Endothelial cell of umbilical vein (primary cell): ENCODE results near the gene LCOR. TPM values are rescaled to one million over a fixed set of nuclear protein-coding genes. Genes with fewer than 3 reads are reported as not detected.

Experiments used
- BruUV-seq: library from RNA; stranded (reverse); fragments of 400-500 nt; replicated peaks from 2 replicates; lab custom pipeline; 2021; lab: Mats Ljungman, UMichigan
- CTCF ChIA-PET: fragments of 300-600, 350-600 bp; sonication (Branson Sonifier 250); formaldehyde crosslinking; loops from one replicate; lab custom pipeline; 2021; ENCODE audit warnings: antibody characterized with exemption, inconsistent platforms; lab: Charles Lee
- POLR2A ChIA-PET: fragments of 300-600, 350-600 bp; sonication (Branson Sonifier 250); formaldehyde crosslinking; loops from one replicate; lab custom pipeline; 2021; ENCODE audit warnings: antibody characterized with exemption, inconsistent platforms; lab: Charles Lee
- DNase-seq: peaks from one replicate; pipeline ENCODE4 v3.0.0-alpha.2; 2011; ENCODE audit warnings: low read depth, low spot score
- FAIRE-seq: peaks from 2 replicates; lab custom pipeline; 2011; peaks lifted over from hg19 to GRCh38; lab: Jason Lieb, UNC
- H2AFZ ChIP-seq: 2 replicates; pipeline ENCODE4 v1.6.0; 2012; ENCODE audit warnings: low read depth, low read length, control low read depth, inconsistent platforms
- H3K27ac ChIP-seq: 2 replicates; pipeline ENCODE4 v1.5.1; 2011; ENCODE audit warnings: low read depth, mild to moderate bottlenecking, control low read depth, low read length, moderate library complexity; ENCODE audit not compliant: insufficient read depth
- H3K27me3 ChIP-seq, 2 experiments: 2 replicates each; pipeline versions ENCODE4 v1.6.0 to v1.6.1; 2011; ENCODE audit warnings: low read length in 2 of 2, mixed read lengths in 1 of 2; ENCODE audit not compliant: control insufficient read depth in 2 of 2, insufficient read depth in 2 of 2
- H3K36me3 ChIP-seq, 2 experiments: 2 replicates in 1 of 2; 3 replicates in 1 of 2; pipeline ENCODE4 v1.5.1; 2011; ENCODE audit warnings: low read length in 2 of 2, mild to moderate bottlenecking in 1 of 2, moderate library complexity in 1 of 2; ENCODE audit not compliant: control insufficient read depth in 2 of 2, insufficient read depth in 2 of 2; ENCODE audit errors: extremely low read depth in 1 of 2
- H3K4me1 ChIP-seq: 3 replicates; pipeline ENCODE4 v1.5.1; 2011; ENCODE audit warnings: mild to moderate bottlenecking, low read length; ENCODE audit not compliant: control insufficient read depth, insufficient read depth; ENCODE audit errors: extremely low read depth
- H3K4me2 ChIP-seq: 2 replicates; pipeline ENCODE4 v1.6.1; 2011; ENCODE audit warnings: low read length, control low read depth, mixed read lengths; ENCODE audit not compliant: insufficient read depth
- H3K4me3 ChIP-seq, 3 experiments: fragments of 200-600 bp in 1 of 3; sonication (generic), shearing (Covaris generic) in 1 of 3; replicated peaks in 1 of 3; 2 replicates each; pipeline ENCODE4 v1.5.1; 2011 to 2016; ENCODE audit warnings: control low read depth in 3 of 3, low read length in 3 of 3, mild to moderate bottlenecking in 2 of 3, inconsistent platforms in 1 of 3, low read depth in 1 of 3, moderate library complexity in 1 of 3; ENCODE audit not compliant: insufficient read depth in 1 of 3
- H3K79me2 ChIP-seq: 2 replicates; pipeline ENCODE4 v1.6.0; 2012; ENCODE audit warnings: low read length, inconsistent platforms; ENCODE audit not compliant: control insufficient read depth, insufficient read depth
- H3K9ac ChIP-seq: replicated peaks from 2 replicates; pipeline ENCODE3; 2011; ENCODE audit warnings: low read length, control low read depth; ENCODE audit not compliant: insufficient read depth; ENCODE audit errors: extremely low read depth
- H3K9me1 ChIP-seq: replicated peaks from 3 replicates; pipeline ENCODE4 v1.6.0; 2011; ENCODE audit warnings: mild to moderate bottlenecking, low read length; ENCODE audit not compliant: control insufficient read depth, insufficient read depth; ENCODE audit errors: extremely low read depth
- H3K9me3 ChIP-seq: replicated peaks from 2 replicates; pipeline ENCODE4 v1.5.1; 2012; ENCODE audit warnings: low read length, inconsistent platforms; ENCODE audit not compliant: control insufficient read depth, insufficient read depth
- H4K20me1 ChIP-seq: replicated peaks from 2 replicates; pipeline ENCODE3; 2011; ENCODE audit warnings: mild to moderate bottlenecking, low read length; ENCODE audit not compliant: control insufficient read depth, insufficient read depth; ENCODE audit errors: extremely low read depth
- CTCF ChIP-seq, 2 donors: IDR thresholded peaks; 1 replicate in 1 of 2; 2 replicates in 1 of 2; pipeline ENCODE4 v1.5.1; 2011; ENCODE audit warnings: low read length in 2 of 2, mild to moderate bottlenecking in 2 of 2, moderate library complexity in 2 of 2, control low read depth in 1 of 2, inconsistent platforms in 1 of 2, low read depth in 1 of 2; ENCODE audit not compliant: insufficient read depth in 1 of 2; ENCODE audit errors: extremely low read depth in 1 of 2
- EZH2 ChIP-seq: IDR thresholded peaks from 2 replicates; pipeline ENCODE4 v1.6.1; 2012; ENCODE audit warnings: borderline replicate concordance, low read depth, mild to moderate bottlenecking, moderate library complexity, low read length, inconsistent platforms; ENCODE audit not compliant: severe bottlenecking
- FOS ChIP-seq: IDR thresholded peaks from 2 replicates; pipeline ENCODE4 v1.6.1; 2011; ENCODE audit warnings: mild to moderate bottlenecking, low read length, moderate library complexity, borderline replicate concordance; ENCODE audit not compliant: insufficient read depth
- GATA2 ChIP-seq: IDR thresholded peaks from 2 replicates; pipeline ENCODE4 v1.7.0; 2011; ENCODE audit warnings: low read depth, mild to moderate bottlenecking, moderate library complexity, mixed read lengths, low read length; ENCODE audit not compliant: insufficient read length, insufficient read depth
- JUN ChIP-seq: IDR thresholded peaks from 2 replicates; pipeline ENCODE4 v1.6.1; 2011; ENCODE audit warnings: borderline replicate concordance, low read depth; ENCODE audit not compliant: insufficient read length, insufficient read depth
- MAX ChIP-seq: IDR thresholded peaks from 2 replicates; pipeline ENCODE4 v1.6.1; 2011; ENCODE audit not compliant: insufficient read depth, insufficient read length
- MYC ChIP-seq: IDR thresholded peaks from one replicate; pipeline ENCODE4 v1.6.1; 2011; ENCODE audit warnings: mild to moderate bottlenecking, low read depth, low read length
- POLR2A ChIP-seq: IDR thresholded peaks from 2 replicates; pipeline ENCODE4 v1.6.1; 2012; ENCODE audit warnings: low read depth, mild to moderate bottlenecking, control low read depth, low read length
- POLR2AphosphoS5 ChIP-seq: IDR thresholded peaks from 2 replicates; pipeline ENCODE4 v1.6.1; 2012; ENCODE audit warnings: low read depth, mild to moderate bottlenecking, control low read depth, low read length, moderate library complexity; ENCODE audit not compliant: insufficient read depth
- dilution Hi-C: fragments of 300-500 bp; cut with MboI; formaldehyde crosslinking; loops from one replicate; pipeline ENCODE4 v1.15.0; 2019; ENCODE audit warnings: low sequenced_read_pairs; ENCODE audit not compliant: extremely low pct_ligation_motif_present
- intact Hi-C: fragments of 100-400 bp; cut with micrococcal nuclease; formaldehyde crosslinking; loops from one replicate; pipeline ENCODE4 v1.10.0; 2022
- polyA plus RNA-seq, 4 experiments: library from polyadenylated mRNA; depleted of rRNA in 3 of 4; stranded (reverse) in 3 of 4; unstranded in 1 of 4; fragments of >200 nt; gene quantifications; 2 replicates each; pipeline versions ENCODE4 v1.2.1 to v1.2.3, GENCODE V29; 2011 to 2012; ENCODE audit warnings: missing spikeins in 1 of 4
- total RNA-seq: library from RNA; stranded (reverse); gene quantifications from 2 replicates; pipeline ENCODE4 v1.2.3, GENCODE V29; 2021

The LCOR gene
- total and polyA plus RNA-seq, 2 donors (not counting 3 experiments of a cell fraction or from before 2014, with no cell fraction given): 11.6 to 39.0 TPM

GRCh38 chr10:96995851-96996250 lies 163.8 kb downstream of the LCOR start:
- intact Hi-C loops (no loop called here), dilution Hi-C loops (no loop called here)
- Histone ChIP-seq H3K4me2 (no peak overlapping the region), H3K9ac (no peak overlapping the region), H3K36me3 (no peaks in the 10 kb centered on the region), H3K79me2 (no peaks in the 10 kb centered on the region), H3K4me1 (no peaks in the 10 kb centered on the region), H3K9me3 (no peaks in the 10 kb centered on the region), H2AFZ (no peak overlapping the region), H3K27me3 (no peaks in the 10 kb centered on the region), H4K20me1 (no peaks in the 10 kb centered on the region), H3K4me3 (no peak overlapping the region), H3K27ac (no peak overlapping the region), H3K9me1 (no peaks in the 10 kb centered on the region)
- CTCF ChIA-PET: interaction anchor here (1.2 to 2.5 kb wide), 4 partner anchors 12 to 77 kb away, joined by 4 to 19 read pairs (median 7); no protein-coding TSS in a partner anchor
- DNase-seq (peak; percentile 55), FAIRE-seq (no peak)
- no peak for TF ChIP-seq POLR2A
- TF ChIP-seq JUN: no peak
- no peak for TF ChIP-seq POLR2AphosphoS5
- no peak for TF ChIP-seq GATA2
- TF ChIP-seq MYC: no peak
- no peak for TF ChIP-seq MAX
- no peak for TF ChIP-seq EZH2
- TF ChIP-seq CTCF (IDR thresholded peaks at IDR 0.05; ENCODE audit: extremely low read depth in 1 of 2, insufficient read depth in 1 of 2, low read depth in 1 of 2, low read length in 2 of 2): no peak
- TF ChIP-seq FOS: no peak
- BruUV-seq: no TSS peak
- POLR2A ChIA-PET: no interaction called here
